CD4-positive, alpha-beta T cell treated with Interleukin-12 subunit alpha and Interleukin-12 subunit beta, for 1 hour (primary cell): ENCODE data around the gene FXYD5.
"Not testable (repeated sequence)": the region's sequence is repeated elsewhere in the genome, so short reads cannot be mapped to it uniquely, and the experiment has no call there.

Experiments
- DNase-seq: peaks from one replicate; pipeline ENCODE4 v3.0.0-alpha.2; 2020

The FXYD5 gene

GRCh38 chr19:35138305-35138892 is 16.1 kb upstream of the FXYD5 start, which contains the start of gene FXYD1:
Gene FXYD1 (plus strand): TSS chr19:35138824. CDS start chr19:35140080, 1,256 bp downstream.
- DNase-seq = no peak

GRCh38 chr19:35140207-35140961 is 14.2 kb upstream of the FXYD5 start:
- DNase-seq = no peak

- DNase-seq = peak; percentile 96
Measured at GRCh38 chr19:35140962-35141836, 13.3 kb upstream of the FXYD5 start.

- peak; percentile 37 for DNase-seq
Measured at GRCh38 chr19:35141837-35142605, 12.5 kb upstream of the FXYD5 start.

GRCh38 chr19:35142606-35143230 is 11.8 kb upstream of the FXYD5 start:
- peak; percentile 83 for DNase-seq

- DNase-seq = peak; percentile 17
Measured at GRCh38 chr19:35143231-35143715, 11.3 kb upstream of the FXYD5 start, which contains the start of gene FXYD7. Gene FXYD7 (plus strand): TSS chr19:35143255. CDS start chr19:35143334, 79 bp downstream.

- no peak for DNase-seq
Measured at GRCh38 chr19:35143818-35144217, 10.7 kb upstream of the FXYD5 start.

- DNase-seq = no peak
Measured at GRCh38 chr19:35144259-35144599, 10.3 kb upstream of the FXYD5 start.

GRCh38 chr19:35144600-35145436 is 9.7 kb upstream of the FXYD5 start:
- peak; percentile 67 for DNase-seq

- no peak for DNase-seq
Measured at GRCh38 chr19:35146746-35147459, 7.6 kb upstream of the FXYD5 start.

GRCh38 chr19:35149463-35149862 is 5.1 kb upstream of the FXYD5 start:
- no peak for DNase-seq

- no peak for DNase-seq
Measured at GRCh38 chr19:35150445-35150844, 4.1 kb upstream of the FXYD5 start.

GRCh38 chr19:35151273-35152065 is 3.1 kb upstream of the FXYD5 start:
- no peak for DNase-seq

- DNase-seq = not testable (repeated sequence)
Measured at GRCh38 chr19:35153129-35153522, 1.4 kb upstream of the FXYD5 start.

GRCh38 chr19:35153701-35154524 is 622 bp upstream of the FXYD5 start:
- peak; percentile 80 for DNase-seq

GRCh38 chr19:35155441-35155840 is 906 bp downstream of the FXYD5 start:
- peak; percentile 36 for DNase-seq

GRCh38 chr19:35155981-35156672 is 1.6 kb downstream of the FXYD5 start:
- DNase-seq = no peak

- no peak for DNase-seq
Measured at GRCh38 chr19:35156673-35157014, 2.1 kb downstream of the FXYD5 start.
